ENCODE data around the gene CDK14. TPM values are rescaled to one million over a fixed set of nuclear protein-coding genes. Genes with fewer than 3 reads are reported as not detected.

The CDK14 gene
- total and polyA plus RNA-seq, 2 of the 8 experiments (the other 6 are each of a cell fraction or from before 2014, with no cell fraction given) = 5.5 to 47.3 TPM

DNA sequence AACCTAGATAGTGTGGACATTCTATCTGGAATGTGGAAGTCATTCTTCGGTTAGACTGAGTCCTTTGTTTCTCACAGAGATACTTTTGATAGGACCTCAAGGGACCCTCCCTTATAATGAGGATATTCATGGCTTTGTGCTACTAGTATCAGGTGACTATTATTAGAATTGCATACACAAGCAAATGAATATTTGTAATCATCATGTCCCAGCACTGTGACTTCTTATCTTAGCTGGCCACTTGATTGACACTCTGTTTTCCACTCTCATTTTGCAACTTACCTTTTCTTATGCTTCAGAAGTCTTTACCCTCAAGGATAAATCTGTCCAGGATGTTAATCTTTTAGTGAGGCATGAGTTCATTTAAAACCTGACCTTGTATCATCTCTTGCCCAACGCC is 399.9 kb downstream of the CDK14 start:
- Histone ChIP-seq H2BK15ac (ENCODE audit: low read length) (no peak overlapping the region), H3K9me3 (ENCODE audit: insufficient read depth in 2 of 2, low read depth in 1 of 2, low read length in 1 of 2) (no peaks in the 10 kb centered on the region), H3K79me2 (ENCODE audit: control insufficient read depth in 1 of 2, insufficient read depth in 2 of 2, low read length in 2 of 2) (no peaks in the 10 kb centered on the region), H3K56ac (replicated peaks; ENCODE audit: insufficient read length, low read depth, low read length) (no peak overlapping the region), H2BK20ac (ENCODE audit: low read length) (no peak overlapping the region), H3K14ac (ENCODE audit: insufficient read length) (no peak overlapping the region), H3K4me1 (replicated peaks in 1 of 4; ENCODE audit: control insufficient read depth in 3 of 4, insufficient read depth in 4 of 4, low read length in 3 of 4) (no peaks in the 10 kb centered on the region), H3K27ac (ENCODE audit: low read depth, low read length) (no peak overlapping the region), H3K4me3 (ENCODE audit: extremely low read depth in 1 of 4, insufficient read depth in 2 of 4, low read depth in 3 of 4, low read length in 4 of 4) (no peak overlapping the region), H3K79me1 (ENCODE audit: low read depth, low read length) (no peaks in the 10 kb centered on the region), H4K5ac (ENCODE audit: insufficient read length, low read depth, low read length) (no peak overlapping the region), H2BK5ac (ENCODE audit: low read depth, low read length) (no peak overlapping the region), H2AK5ac (ENCODE audit: low read depth, low read length) (no peak overlapping the region), H3K18ac (ENCODE audit: extremely low read depth, low read length) (no peak overlapping the region), H4K8ac (ENCODE audit: extremely low read depth, insufficient read depth, low read length) (no peak overlapping the region), H4K91ac (replicated peaks; ENCODE audit: insufficient read length, low read length) (no peak overlapping the region), H3K4ac (replicated peaks; ENCODE audit: insufficient read length, low read depth, low read length) (no peak overlapping the region), H3K27me3 (replicated peaks in 1 of 4; ENCODE audit: control insufficient read depth in 3 of 4, extremely low read depth in 1 of 4, insufficient read depth in 3 of 4, low read length in 3 of 4) (no peaks in the 10 kb centered on the region), H3K9ac (replicated peaks in 1 of 4; ENCODE audit: extremely low read depth in 1 of 4, low read depth in 3 of 4, low read length in 3 of 4) (no peak overlapping the region), H2BK120ac (replicated peaks; ENCODE audit: low read depth, low read length) (no peak overlapping the region), H3K23me2 (ENCODE audit: low read depth, low read length) (no peaks in the 10 kb centered on the region), H2BK12ac (ENCODE audit: low read depth, low read length) (no peak overlapping the region), H2AFZ (ENCODE audit: low read length) (no peak overlapping the region), H3K36me3 (ENCODE audit: control insufficient read depth in 2 of 4, insufficient read depth in 4 of 4, low read length in 3 of 4) (no peaks in the 10 kb centered on the region), H3K4me2 (ENCODE audit: insufficient read depth in 1 of 2, low read depth in 2 of 2, low read length in 2 of 2) (no peak overlapping the region), H3K23ac (ENCODE audit: insufficient read length) (no peak overlapping the region), H4K20me1 (replicated peaks in 1 of 2; ENCODE audit: control insufficient read depth in 1 of 2, insufficient read depth in 2 of 2, low read length in 2 of 2) (no peaks in the 10 kb centered on the region)
- ChIA-PET CTCF (ENCODE audit: partially characterized antibody) (interaction anchor here (1.0 kb wide), 1 partner anchor 287 kb away, joined by 4 read pairs; no protein-coding TSS in a partner anchor), POLR2A (ENCODE audit: partially characterized antibody) (no interaction called here)
- FAIRE-seq (no peak), DNase-seq (ENCODE audit: low read depth in 1 of 2, low spot score in 2 of 2) (no peak)
- TF ChIP-seq POU5F1 (IDR thresholded peaks at IDR 0.05; ENCODE audit: low read depth, low read length) = no peak
- no peak for TF ChIP-seq ZNF274 (IDR thresholded peaks at IDR 0.05; ENCODE audit: borderline replicate concordance, extremely low read depth, low read length)
- no peak for TF ChIP-seq SIN3A (conservative IDR thresholded peaks at IDR 0.05 in 1 of 2, IDR thresholded peaks at IDR 0.05 in 1 of 2; ENCODE audit: low read depth in 1 of 2, low read length in 2 of 2)
- no peak for TF ChIP-seq SP4 (IDR thresholded peaks at IDR 0.05; ENCODE audit: low read length)
- no peak for TF ChIP-seq PHF8 (conservative IDR thresholded peaks at IDR 0.05; ENCODE audit: low read depth, low read length)
- no peak for TF ChIP-seq HDAC2 (IDR thresholded peaks at IDR 0.05; ENCODE audit: borderline replicate concordance in 1 of 2, low read depth in 2 of 2, low read length in 2 of 2)
- no peak for TF ChIP-seq BCL11A (IDR thresholded peaks at IDR 0.05; ENCODE audit: low read depth in 2 of 2, low read length in 2 of 2)
- 82% methylated on average over 2 of the region's 2 CpGs; no CpG with 5 or more reads in 1 of the 2 experiments for WGBS, 2 experiments (ENCODE audit: extremely low coverage in 1 of 2, insufficient coverage in 1 of 2, insufficient read length in 1 of 2, insufficient replicate concordance in 2 of 2, low coverage in 1 of 2, low lambda C conversion rate in 2 of 2, missing lambda C conversion rate in 1 of 2)
